Heart right ventricle (tissue), 16 donors: ENCODE results near the gene MGME1. TPM values are rescaled to one million over a fixed set of nuclear protein-coding genes. Genes with fewer than 3 reads are reported as not detected.

Source experiments
- ATAC-seq, 8 donors: fragments of 200-7000 bp; cut with Tn5 transposase; one replicate each; pipeline ENCODE4 v1.9.1; 2020; ENCODE audit warnings: mild to moderate bottlenecking in 8 of 8, moderate library complexity in 8 of 8, moderate number of reproducible peaks in 1 of 8
- DNase-seq, 2 donors: peaks; one replicate each; pipeline ENCODE4 v3.0.0-alpha.2; 2020
- H3K27ac ChIP-seq, 10 donors: fragments of 200-600 bp; sonication (generic) in 2 of 10; one replicate each; pipeline versions ENCODE4 v1.5.0 to v1.8.0; 2020 to 2022; ENCODE audit warnings: mild to moderate bottlenecking in 3 of 10
- H3K27me3 ChIP-seq, 7 donors: fragments of 200-600 bp; one replicate each; pipeline ENCODE4 v1.8.0; 2021 to 2022; ENCODE audit warnings: mild to moderate bottlenecking in 2 of 7
- H3K36me3 ChIP-seq, 9 donors: fragments of 200-600 bp; sonication (generic) in 1 of 9; one replicate each; pipeline versions ENCODE4 v1.5.0 to v1.8.0; 2020 to 2022; ENCODE audit warnings: mild to moderate bottlenecking in 2 of 9
- H3K4me1 ChIP-seq, 9 donors: fragments of 200-600 bp; sonication (generic) in 1 of 9; one replicate each; pipeline versions ENCODE4 v1.5.0 to v1.8.0; 2020 to 2022; ENCODE audit warnings: mild to moderate bottlenecking in 4 of 9
- H3K4me3 ChIP-seq, 10 donors: fragments of 200-600 bp; sonication (generic) in 2 of 10; one replicate each; pipeline versions ENCODE4 v1.5.0 to v1.8.0; 2020 to 2022; ENCODE audit warnings: mild to moderate bottlenecking in 7 of 10, moderate library complexity in 2 of 10
- H3K9me3 ChIP-seq, 11 donors: fragments of 200-600 bp in 10 of 11; sonication (generic) in 2 of 11; one replicate each; pipeline versions ENCODE4 v1.5.0 to v1.8.0; 2013 to 2022; ENCODE audit warnings: mild to moderate bottlenecking in 2 of 11, control low read depth in 1 of 11, moderate library complexity in 1 of 11
- WGBS, 2 donors: extraction: QIAGEN DNeasy Blood & Tissue Kit; methylation state at CpG; one replicate each; pipeline ENCODE4 v1.1.7; 2013; ENCODE audit warnings: inconsistent platforms in 1 of 2; 5-methylcytosine and 5-hydroxymethylcytosine counted together
- intact Hi-C, 10 donors: fragments of 100-400 bp; cut with DNase I; formaldehyde crosslinking; loops; one replicate each; pipeline versions ENCODE4 v1.11.1 to v1.14.2; 2022
- polyA plus RNA-seq, 2 donors: library from polyadenylated mRNA; stranded (reverse); fragments of 200-250 nt; gene quantifications; one replicate each; pipeline ENCODE4 v1.2.3, GENCODE V29; 2013
- total RNA-seq, 10 donors: library from RNA; stranded (reverse); fragmentation: NEBNext Ultra II Directional in 3 of 10; extraction: Animal tissue kit (Norgen Biotek cat#: 25700) in 3 of 10; gene quantifications; one replicate each; pipeline versions ENCODE4 v1.2.1 to v1.2.4, GENCODE V29; 2021 to 2023
- TF ChIP-seq, protein P1 (sequence below), 9 donors: fragments of 200-600 bp; sonication (generic) in 2 of 9; IDR thresholded peaks; one replicate each; pipeline versions ENCODE4 v1.5.0 to v1.8.0; 2021 to 2022; ENCODE audit warnings: antibody characterized with exemption in 9 of 9, mild to moderate bottlenecking in 5 of 9, moderate library complexity in 1 of 9
- donor health status: Arrhythmogenic right ventricular cardiomyopathy.
- donor health status: ischemic (EF 13 %, LVEDD 7.1; RV severe dilation, severe dysfunction).
- donor health status: healthy with polysubstance abuse.
- donor health status: DM: no; HTN: yes; CAD: no.
- donor health status: DM: no; HTN: no; CAD: no.
- donor health status: ischemic (EF 25% LVEDD 6.9; RV normal size, moderate dysfunction).
- donor health status: ischemic (EF 25% LVEDD 5.7; RV mildly dilated, moderate dysfunction).
- donor health status: healthy.
- donor health status: DM: yes; HTN: yes; CAD: no.
- donor health status: Ischemic cardiomyopathy.
- donor health status: ischemic (EF 35%, LVEDD 5.7; RV mildly dilated, moderate dysfunction).
- donor health status: nonischemic (EF 11% LVEDD 7.7; RV severe dilation, severe dysfunction).
- donor health status: DM: yes; HTN: yes; CAD: no.
- donor health status: PGD.
- donor health status: ischemic (EF 29% LVEDD 5.4; RV normal size, mild dysfunction).
- donor health status: nonischemic (EF 23%, LVEDD 6.1; RV moderate dilation, normal function).

MGME1 gene
- total and polyA plus RNA-seq, 12 donors, result 6.0 to 16.0 (median 12.9) TPM

DNA sequence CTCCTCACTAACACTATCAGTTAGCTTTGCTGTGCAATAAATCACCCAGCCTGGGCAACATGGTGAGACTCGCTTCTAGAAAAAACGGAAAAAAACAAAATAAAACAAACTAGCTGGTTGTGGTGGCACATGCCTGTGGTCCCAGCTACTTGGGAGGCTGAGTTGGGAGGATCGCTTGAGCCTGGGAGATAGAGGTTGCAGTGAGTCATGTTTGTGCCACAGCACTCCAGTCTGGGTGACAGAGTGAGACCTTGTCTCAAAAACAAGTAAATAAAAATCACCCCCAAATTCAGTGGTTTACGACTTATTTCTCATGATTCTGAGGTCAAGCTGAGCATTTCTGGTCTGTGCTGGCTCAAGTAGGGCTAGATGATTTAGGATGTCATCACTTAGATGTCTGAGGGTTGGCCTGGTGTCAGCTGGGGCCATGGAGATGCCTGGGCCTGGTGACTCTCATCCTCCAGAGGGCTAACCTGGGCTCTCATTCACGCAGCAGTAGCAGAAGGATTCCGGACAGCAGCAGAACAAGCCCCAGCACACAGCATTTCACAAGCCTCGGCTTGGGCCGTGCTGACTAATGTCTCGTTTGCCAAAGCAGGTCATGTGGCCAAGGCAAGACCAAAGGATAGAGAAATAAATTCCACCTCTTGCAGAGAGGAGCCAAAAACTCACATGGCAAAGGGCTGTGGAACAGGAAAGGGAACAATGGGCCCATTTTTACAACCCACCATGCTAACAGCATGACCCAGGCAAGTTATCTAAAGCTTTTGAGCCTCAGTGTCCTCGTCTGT, 32.5 kb downstream of the MGME1 start:
- Histone ChIP-seq H3K27ac (no peak overlapping the region), H3K36me3 (no peaks in the 10 kb centered on the region), H3K4me3 (no peak overlapping the region), H3K27me3 (no peaks in the 10 kb centered on the region), H3K9me3 (no peaks in the 10 kb centered on the region), H3K4me1 (peaks cover 0 to 12% (median 0%) of the 10 kb centered on the region in 9 donors)
- peak; percentile 56 to 94 (median 75) for ATAC-seq
- peak; percentile 24 to 28 for DNase-seq
- WGBS, 2 donors, result 62 to 77% methylated on average over 10 of the region's 10 CpGs
- intact Hi-C loops, result no loop called here
- TF ChIP-seq, protein P1, sequence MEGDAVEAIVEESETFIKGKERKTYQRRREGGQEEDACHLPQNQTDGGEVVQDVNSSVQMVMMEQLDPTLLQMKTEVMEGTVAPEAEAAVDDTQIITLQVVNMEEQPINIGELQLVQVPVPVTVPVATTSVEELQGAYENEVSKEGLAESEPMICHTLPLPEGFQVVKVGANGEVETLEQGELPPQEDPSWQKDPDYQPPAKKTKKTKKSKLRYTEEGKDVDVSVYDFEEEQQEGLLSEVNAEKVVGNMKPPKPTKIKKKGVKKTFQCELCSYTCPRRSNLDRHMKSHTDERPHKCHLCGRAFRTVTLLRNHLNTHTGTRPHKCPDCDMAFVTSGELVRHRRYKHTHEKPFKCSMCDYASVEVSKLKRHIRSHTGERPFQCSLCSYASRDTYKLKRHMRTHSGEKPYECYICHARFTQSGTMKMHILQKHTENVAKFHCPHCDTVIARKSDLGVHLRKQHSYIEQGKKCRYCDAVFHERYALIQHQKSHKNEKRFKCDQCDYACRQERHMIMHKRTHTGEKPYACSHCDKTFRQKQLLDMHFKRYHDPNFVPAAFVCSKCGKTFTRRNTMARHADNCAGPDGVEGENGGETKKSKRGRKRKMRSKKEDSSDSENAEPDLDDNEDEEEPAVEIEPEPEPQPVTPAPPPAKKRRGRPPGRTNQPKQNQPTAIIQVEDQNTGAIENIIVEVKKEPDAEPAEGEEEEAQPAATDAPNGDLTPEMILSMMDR (IDR thresholded peaks at IDR 0.05), result no peak

DNA sequence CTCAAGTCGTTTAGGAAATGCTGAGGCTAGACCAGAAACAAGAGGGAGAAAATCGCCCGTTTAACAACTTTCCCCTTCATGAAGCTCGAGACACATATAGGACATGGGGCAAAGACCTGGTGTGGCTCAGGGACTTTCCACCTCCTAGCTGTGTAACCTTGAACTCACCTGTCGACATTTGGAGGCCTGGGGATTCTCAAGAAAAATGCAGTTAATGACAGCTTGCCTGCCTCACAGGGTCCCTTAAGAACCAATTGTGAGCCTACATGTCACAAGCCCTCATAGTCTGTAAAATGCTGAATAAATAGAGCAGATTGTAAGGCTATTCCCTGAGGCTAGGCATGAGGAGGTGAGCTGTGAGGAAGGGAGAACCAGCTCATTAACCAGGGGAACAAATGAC, 35.1 kb downstream of the MGME1 start:
- intact Hi-C loops, result no loop called here
- no peak for DNase-seq
- H3K27me3 ChIP-seq, result no peaks in the 10 kb centered on the region
- WGBS, 2 donors, result 59 to 65% methylated on average over 5 of the region's 5 CpGs
- no peak for ATAC-seq
- H3K4me3 ChIP-seq, result no peak overlapping the region
- peaks cover 0 to 18% (median 3%) of the 10 kb centered on the region in 9 donors for H3K4me1 ChIP-seq
- H3K27ac ChIP-seq, result no peak overlapping the region
- no peaks in the 10 kb centered on the region for H3K9me3 ChIP-seq
- TF ChIP-seq, protein P1 (IDR thresholded peaks at IDR 0.05), result no peak
- H3K36me3 ChIP-seq, result no peaks in the 10 kb centered on the region

DNA sequence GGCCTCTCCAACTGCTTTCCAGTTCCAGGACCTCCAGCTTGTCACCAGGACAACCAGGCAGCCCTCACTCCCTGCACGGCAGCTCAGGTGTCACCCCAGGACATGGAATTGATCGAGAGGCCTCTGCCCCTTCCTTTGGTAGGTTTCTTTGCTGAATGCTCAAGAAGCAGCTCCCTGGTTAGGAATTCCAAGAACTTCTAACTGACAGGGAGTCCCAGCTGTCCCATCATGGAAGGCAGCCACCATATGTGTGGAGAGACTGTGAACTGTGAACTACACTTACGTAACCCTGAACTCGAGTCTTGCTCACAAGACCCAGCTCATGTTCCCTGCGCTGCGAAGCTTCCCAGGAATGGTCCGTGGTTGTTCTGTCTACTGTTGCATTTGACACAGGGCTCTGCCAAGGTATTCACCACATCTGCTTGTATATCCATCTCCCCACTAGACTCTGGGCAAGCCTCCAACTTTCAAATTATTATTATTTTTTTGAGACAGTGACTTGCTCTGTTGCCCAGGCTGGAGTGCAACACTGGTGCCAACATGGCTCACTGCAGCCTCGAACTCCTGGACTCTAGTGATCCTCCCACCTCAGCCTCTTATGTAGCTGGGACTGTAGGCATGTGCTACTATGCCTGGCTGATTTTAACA, 35.7 kb downstream of the MGME1 start:
- Histone ChIP-seq H3K4me1 (peaks cover 0 to 18% (median 3%) of the 10 kb centered on the region in 9 donors), H3K27me3 (no peaks in the 10 kb centered on the region), H3K4me3 (no peak overlapping the region), H3K9me3 (no peaks in the 10 kb centered on the region), H3K36me3 (no peaks in the 10 kb centered on the region), H3K27ac (no peak overlapping the region)
- TF ChIP-seq, protein P1 (IDR thresholded peaks at IDR 0.05), result no peak
- ATAC-seq, result no peak
- WGBS, 2 donors, result 71 to 77% methylated on average over 8 of the region's 8 CpGs
- DNase-seq, result no peak
- intact Hi-C loops, result no loop called here

DNA sequence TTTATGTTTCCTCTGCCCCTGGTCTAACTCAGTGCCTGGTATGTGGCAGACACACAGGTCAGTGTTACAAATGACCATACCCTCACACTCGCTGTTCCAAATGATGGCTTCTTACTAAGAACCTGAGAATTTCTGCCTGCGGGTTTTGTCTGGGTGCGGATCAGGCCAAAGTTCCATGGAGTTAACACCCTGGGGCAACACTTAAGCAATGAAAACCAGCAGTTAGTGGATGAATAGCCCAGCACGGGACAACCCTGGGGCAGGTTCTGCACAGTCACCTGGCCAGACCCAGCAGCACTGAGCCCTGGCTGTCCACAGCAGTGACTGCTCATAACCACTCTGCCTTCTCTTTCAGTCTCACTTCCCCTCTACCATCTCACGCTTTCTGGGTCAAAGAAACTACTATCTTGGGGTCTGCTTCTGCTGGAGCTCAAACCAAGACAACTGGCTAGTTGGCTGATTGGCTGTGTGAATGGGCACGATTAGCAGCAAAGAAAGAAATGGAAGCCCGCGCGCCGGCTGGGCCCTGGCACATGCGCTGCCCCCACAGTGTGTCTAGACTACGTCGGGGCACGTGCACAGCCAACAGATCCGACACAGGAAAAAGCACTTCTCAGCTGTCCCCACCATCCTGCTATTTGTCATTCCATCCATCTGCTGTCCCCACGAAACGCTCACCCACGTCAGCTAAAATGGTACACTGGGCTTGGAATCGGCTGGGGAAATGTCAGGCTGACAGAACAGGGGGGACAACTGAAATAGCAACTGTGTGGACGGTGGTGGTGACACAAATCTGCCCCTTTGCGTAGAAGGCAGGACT, 36.6 kb downstream of the MGME1 start:
- TF ChIP-seq, protein P1 (IDR thresholded peaks at IDR 0.05), result no peak
- H3K9me3 ChIP-seq, result no peaks in the 10 kb centered on the region
- no peak overlapping the region for H3K27ac ChIP-seq
- WGBS, 2 donors, result 78 to 79% methylated on average over 21 of the region's 21 CpGs
- H3K27me3 ChIP-seq, result no peaks in the 10 kb centered on the region
- peaks cover 0 to 18% (median 3%) of the 10 kb centered on the region in 9 donors for H3K4me1 ChIP-seq
- H3K36me3 ChIP-seq, result no peaks in the 10 kb centered on the region
- no peak overlapping the region for H3K4me3 ChIP-seq
- DNase-seq (no peak), ATAC-seq (no peak)
- intact Hi-C loops, result no loop called here
